Thyroid gland (tissue), 4 donors: ENCODE data around the gene PDZK1IP1. TPM values are rescaled to one million over a fixed set of nuclear protein-coding genes. Genes with fewer than 3 reads are reported as not detected.
A peak's percentile ranks its signal among the peaks of the same experiment; 100 is the strongest.

Experiments used
- DNase-seq, 2 donors: peaks; one replicate each; pipeline ENCODE4 v3.0.0-alpha.2; 2019
- H3K27ac ChIP-seq, 3 donors: fragments of 200-600 bp; sonication (generic); 1 replicate in 2 of 3; 2 replicates in 1 of 3; pipeline ENCODE4 v1.5.1; 2016 to 2019; ENCODE audit warnings: mild to moderate bottlenecking in 1 of 3, moderate library complexity in 1 of 3
- H3K27me3 ChIP-seq: fragments of 200-600 bp; sonication (generic); one replicate; pipeline ENCODE4 v1.5.1; 2019
- H3K36me3 ChIP-seq, 2 donors: fragments of 200-600 bp; sonication (generic); one replicate each; pipeline ENCODE4 v1.5.1; 2016 to 2019
- H3K4me1 ChIP-seq, 2 donors: fragments of 200-600 bp; sonication (generic); one replicate each; pipeline ENCODE4 v1.5.1; 2017 to 2019
- H3K4me3 ChIP-seq, 3 donors: fragments of 200-600 bp; sonication (generic); replicated peaks in 1 of 3; 1 replicate in 2 of 3; 2 replicates in 1 of 3; pipeline ENCODE4 v1.5.1; 2016; ENCODE audit warnings: mild to moderate bottlenecking in 1 of 3
- H3K9me3 ChIP-seq: fragments of 200-600 bp; sonication (generic); one replicate; pipeline ENCODE4 v1.5.1; 2017
- POLR2A ChIP-seq, 2 donors: fragments of 450-650 bp; IDR thresholded peaks; one replicate each; pipeline ENCODE4 v1.6.1; 2017; ENCODE audit warnings: antibody characterized with exemption in 2 of 2, mild to moderate bottlenecking in 2 of 2, moderate library complexity in 1 of 2
- WGBS, 2 donors: methylation state at CpG; one replicate each; pipeline ENCODE4 v1.1.5; 2017; 5-methylcytosine and 5-hydroxymethylcytosine counted together
- intact Hi-C: fragments of 100-400 bp; cut with DNase I; formaldehyde crosslinking; loops from one replicate; pipeline ENCODE4 v1.15.1; 2023
- total RNA-seq, 4 donors: library from RNA; depleted of rRNA; stranded (reverse); fragments of >200 nt; gene quantifications; one replicate each; pipeline ENCODE4 v1.2.3, GENCODE V29; 2016
- TF ChIP-seq, protein P1 (sequence below), 6 experiments: fragments of 200-600 bp in 3 of 6; fragments of 450-650 bp in 3 of 6; sonication (generic) in 3 of 6; IDR thresholded peaks; one replicate each; pipeline ENCODE4 v1.5.1; 2016 to 2019; ENCODE audit warnings: antibody characterized with exemption in 6 of 6, mild to moderate bottlenecking in 2 of 6, inconsistent platforms in 1 of 6, moderate library complexity in 1 of 6

The PDZK1IP1 gene
- total RNA-seq, 4 donors from 2014 or later, result 0.83 to 3.0 TPM; not detected in 2

DNA sequence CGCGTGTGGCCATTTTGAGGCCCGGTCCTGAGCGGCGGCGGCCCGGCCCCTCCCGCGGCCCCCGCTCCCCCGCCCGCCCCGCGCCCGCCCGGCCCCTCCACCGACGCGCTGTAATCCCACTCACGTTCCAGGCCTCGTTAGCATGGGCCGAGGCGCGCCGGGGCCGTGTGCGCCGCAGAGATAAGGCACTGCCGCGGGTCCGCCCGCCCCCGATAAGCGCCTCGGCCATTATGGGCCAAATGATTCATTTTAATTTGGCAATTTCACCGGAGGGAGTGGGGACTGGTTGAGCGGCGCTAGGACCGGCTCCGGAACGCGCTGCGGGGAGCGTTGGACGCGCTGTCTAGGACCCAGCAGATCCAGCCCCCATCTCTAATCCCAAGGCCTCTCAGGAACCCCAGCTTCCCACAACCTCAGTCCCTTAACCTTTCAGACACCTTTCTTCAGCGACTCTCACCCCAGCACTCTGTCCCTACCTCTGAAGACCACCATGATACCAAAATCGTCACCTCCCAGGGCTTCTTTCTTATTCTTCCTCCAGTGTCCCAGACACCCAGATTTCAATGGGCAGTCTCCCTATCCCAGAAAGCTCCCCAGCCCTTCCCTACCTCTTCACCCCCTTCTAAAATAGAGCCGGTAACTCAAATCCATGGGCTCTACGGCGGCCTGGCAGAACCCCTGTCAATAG lies 42.5 kb upstream of the PDZK1IP1 start, which contains the start of gene TAL1:
Gene TAL1, minus strand, starts transcription at position 39 of the 688 bp plus-strand sequence. CDS start 6,337 bp downstream, outside the sequence.
- peaks cover 11 to 17% of the 10 kb centered on the region in 2 donors for H3K4me1 ChIP-seq
- 18 to 19% methylated on average over 18 to 20 of the region's 51 CpGs for WGBS, 2 donors
- TF ChIP-seq, protein P1, sequence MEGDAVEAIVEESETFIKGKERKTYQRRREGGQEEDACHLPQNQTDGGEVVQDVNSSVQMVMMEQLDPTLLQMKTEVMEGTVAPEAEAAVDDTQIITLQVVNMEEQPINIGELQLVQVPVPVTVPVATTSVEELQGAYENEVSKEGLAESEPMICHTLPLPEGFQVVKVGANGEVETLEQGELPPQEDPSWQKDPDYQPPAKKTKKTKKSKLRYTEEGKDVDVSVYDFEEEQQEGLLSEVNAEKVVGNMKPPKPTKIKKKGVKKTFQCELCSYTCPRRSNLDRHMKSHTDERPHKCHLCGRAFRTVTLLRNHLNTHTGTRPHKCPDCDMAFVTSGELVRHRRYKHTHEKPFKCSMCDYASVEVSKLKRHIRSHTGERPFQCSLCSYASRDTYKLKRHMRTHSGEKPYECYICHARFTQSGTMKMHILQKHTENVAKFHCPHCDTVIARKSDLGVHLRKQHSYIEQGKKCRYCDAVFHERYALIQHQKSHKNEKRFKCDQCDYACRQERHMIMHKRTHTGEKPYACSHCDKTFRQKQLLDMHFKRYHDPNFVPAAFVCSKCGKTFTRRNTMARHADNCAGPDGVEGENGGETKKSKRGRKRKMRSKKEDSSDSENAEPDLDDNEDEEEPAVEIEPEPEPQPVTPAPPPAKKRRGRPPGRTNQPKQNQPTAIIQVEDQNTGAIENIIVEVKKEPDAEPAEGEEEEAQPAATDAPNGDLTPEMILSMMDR (IDR thresholded peaks at IDR 0.05), result no peak
- no peak for TF ChIP-seq POLR2A (IDR thresholded peaks at IDR 0.05)
- H3K9me3 ChIP-seq, result no peaks in the 10 kb centered on the region
- intact Hi-C loops, result no loop called here
- H3K36me3 ChIP-seq, result no peaks in the 10 kb centered on the region
- H3K27me3 ChIP-seq, result peaks cover 36% of the 10 kb centered on the region
- H3K27ac ChIP-seq, result peak within 1 kb of the TSS; percentile 53 to 68 (median 59)
- no peak for DNase-seq
- peak within 1 kb of the TSS in 1 of 3 donors; percentile 22 for H3K4me3 ChIP-seq

DNA sequence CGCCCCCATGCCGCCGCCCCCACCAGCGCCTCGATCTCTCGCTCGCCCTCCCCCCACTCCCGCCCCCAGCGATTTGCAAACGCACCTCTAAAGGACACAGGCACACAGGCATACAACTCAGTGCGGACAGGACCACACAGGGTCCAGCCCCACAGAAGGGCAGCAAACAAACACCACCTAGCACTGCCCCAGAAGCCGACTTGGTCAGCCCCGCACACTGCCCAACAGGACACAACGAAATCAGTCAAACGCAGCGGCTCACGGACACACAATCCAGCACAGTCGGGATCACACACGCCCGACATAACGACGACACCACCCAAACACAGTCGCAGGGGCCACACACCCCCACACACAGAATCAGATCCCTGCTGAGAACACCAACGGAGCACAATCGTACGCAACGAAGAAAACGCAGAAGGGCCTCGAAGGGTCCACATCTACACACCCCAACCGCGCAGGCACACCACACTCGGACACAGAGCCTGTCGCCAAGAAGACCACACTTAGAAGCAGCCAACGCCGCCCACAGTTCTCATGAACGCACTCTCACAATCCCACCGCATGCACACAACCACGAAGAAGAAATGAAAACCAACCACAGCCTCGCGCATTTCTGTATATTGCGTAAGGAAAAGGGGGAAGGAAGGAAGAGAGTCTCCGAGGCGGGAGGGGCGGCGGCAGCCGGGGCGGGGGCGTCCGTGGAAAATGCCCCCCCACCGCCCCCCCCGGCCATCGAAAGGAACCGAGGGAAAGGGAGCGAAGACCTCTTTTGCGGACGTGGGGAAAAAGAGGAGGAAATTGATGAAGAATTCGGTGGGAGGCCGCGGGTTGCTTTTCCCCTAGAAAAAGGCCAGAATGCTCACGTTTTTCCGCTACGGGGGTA lies 41.7 kb upstream of the PDZK1IP1 start:
- Histone ChIP-seq H3K4me3 (peak overlapping the region in 1 of 3 donors; percentile 22), H3K27ac (peak overlapping the region; percentile 53 to 68 (median 59)), H3K27me3 (peaks cover 37% of the 10 kb centered on the region), H3K9me3 (no peaks in the 10 kb centered on the region), H3K36me3 (no peaks in the 10 kb centered on the region), H3K4me1 (peaks cover 11 to 22% of the 10 kb centered on the region in 2 donors)
- DNase-seq, result peak in 1 of 2 donors; percentile 19
- 5% methylated on average over 34 to 40 of the region's 62 CpGs for WGBS, 2 donors
- TF ChIP-seq, protein P1 (IDR thresholded peaks at IDR 0.05), result no peak
- peak in 1 of 2 donors; percentile 22 for TF ChIP-seq POLR2A (IDR thresholded peaks at IDR 0.05)
- intact Hi-C loops, result no loop called here

DNA sequence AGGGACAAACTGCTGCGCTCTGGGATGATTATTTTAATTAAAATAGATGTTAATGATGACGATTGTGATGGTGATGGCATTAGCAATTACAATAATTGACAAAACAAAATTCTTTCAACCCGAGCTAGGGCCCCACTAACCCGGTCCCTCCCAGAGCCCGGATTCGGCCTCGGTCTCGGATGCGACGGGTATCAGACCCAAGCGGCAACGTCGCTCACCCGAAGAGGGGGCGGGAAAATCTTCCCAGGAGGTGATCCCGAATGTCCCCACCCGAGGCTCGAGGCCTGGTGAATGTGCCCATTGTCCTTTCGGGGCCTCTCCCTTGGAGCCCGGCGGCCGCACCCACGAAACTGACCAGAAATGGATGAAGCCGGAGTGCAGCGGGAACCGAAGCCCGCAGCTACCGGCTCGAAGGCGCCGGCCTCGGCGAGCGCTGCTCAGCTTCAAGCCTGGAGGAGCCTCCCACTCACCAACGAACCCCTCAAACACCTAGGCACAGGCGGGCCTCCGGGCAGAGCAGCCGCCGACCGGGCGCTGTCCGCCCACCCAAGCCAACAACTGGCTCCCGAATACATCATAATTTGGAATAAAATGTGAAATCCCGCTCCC lies 41.0 kb upstream of the PDZK1IP1 start:
- H3K27ac ChIP-seq, result peak overlapping the region; percentile 53 to 68 (median 59)
- DNase-seq, result no peak
- 7 to 16% methylated on average over 15 to 32 of the region's 44 CpGs for WGBS, 2 donors
- H3K4me3 ChIP-seq, result peak overlapping the region in 1 of 3 donors; percentile 22
- H3K27me3 ChIP-seq, result peaks cover 39% of the 10 kb centered on the region
- intact Hi-C loops, result no loop called here
- peaks cover 11 to 28% of the 10 kb centered on the region in 2 donors for H3K4me1 ChIP-seq
- TF ChIP-seq, protein P1 (IDR thresholded peaks at IDR 0.05), result no peak
- TF ChIP-seq POLR2A (IDR thresholded peaks at IDR 0.05), result no peak
- no peaks in the 10 kb centered on the region for H3K36me3 ChIP-seq
- H3K9me3 ChIP-seq, result no peaks in the 10 kb centered on the region

DNA sequence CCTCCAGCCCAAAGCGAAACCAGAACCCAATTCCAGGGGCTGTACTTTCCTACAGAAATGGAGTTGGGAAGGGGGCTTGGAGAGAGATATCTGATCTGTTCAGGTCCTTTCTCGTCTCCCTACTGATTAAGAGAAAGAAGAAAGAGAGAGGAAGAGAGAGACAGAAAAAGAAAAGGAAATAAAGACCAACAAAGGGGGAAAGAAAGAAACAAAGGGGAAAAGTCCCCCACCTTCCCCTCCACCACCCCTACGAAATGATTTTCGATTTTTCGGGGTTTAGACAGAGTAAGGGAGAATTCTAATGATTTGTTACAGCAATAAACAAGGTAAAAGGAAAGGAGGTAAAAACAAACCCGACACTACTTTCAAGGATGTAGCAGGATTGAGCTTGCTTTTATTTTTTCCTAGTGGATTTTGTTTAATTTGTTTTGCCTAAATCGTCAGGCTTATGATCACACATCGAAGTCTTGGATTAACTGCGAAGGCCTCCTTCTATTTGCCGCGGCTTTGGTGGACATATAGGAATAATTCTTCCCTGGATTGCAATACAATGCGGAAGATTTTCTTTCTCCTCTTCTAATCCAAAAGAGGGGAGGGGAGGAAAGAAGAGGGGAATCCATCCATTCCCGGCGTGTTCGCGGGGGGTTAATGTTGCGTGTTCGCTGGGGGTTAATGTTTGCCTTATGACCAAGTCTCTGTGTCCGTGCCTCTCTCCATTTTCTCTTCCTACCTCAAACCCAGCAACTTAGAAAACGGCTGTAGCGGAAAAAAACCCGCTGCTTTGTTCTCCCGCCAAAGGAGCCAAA lies 40.3 kb upstream of the PDZK1IP1 start:
- intact Hi-C loops, result no loop called here
- TF ChIP-seq, protein P1 (IDR thresholded peaks at IDR 0.05), result no peak
- TF ChIP-seq POLR2A (IDR thresholded peaks at IDR 0.05), result no peak
- H3K36me3 ChIP-seq, result no peaks in the 10 kb centered on the region
- 13% methylated on average over 23 of the region's 23 CpGs for WGBS, 2 donors
- peaks cover 13 to 35% of the 10 kb centered on the region in 2 donors for H3K4me1 ChIP-seq
- peak overlapping the region in 1 of 3 donors; percentile 22 for H3K4me3 ChIP-seq
- H3K9me3 ChIP-seq, result no peaks in the 10 kb centered on the region
- H3K27me3 ChIP-seq, result peaks cover 44% of the 10 kb centered on the region
- DNase-seq, result no peak
- H3K27ac ChIP-seq, result peak overlapping the region; percentile 19 to 68 (median 59)
